HG03342 (cell line): ENCODE measurements around the gene STK36.

Source experiments
- ATAC-seq: cut with Tn5 transposase; IDR thresholded peaks from one replicate; pipeline ENCODE4 v1.9.1; 2021; ENCODE audit warnings: mild to moderate bottlenecking, moderate library complexity; ENCODE audit not compliant: unreplicated experiment

The STK36 gene

DNA sequence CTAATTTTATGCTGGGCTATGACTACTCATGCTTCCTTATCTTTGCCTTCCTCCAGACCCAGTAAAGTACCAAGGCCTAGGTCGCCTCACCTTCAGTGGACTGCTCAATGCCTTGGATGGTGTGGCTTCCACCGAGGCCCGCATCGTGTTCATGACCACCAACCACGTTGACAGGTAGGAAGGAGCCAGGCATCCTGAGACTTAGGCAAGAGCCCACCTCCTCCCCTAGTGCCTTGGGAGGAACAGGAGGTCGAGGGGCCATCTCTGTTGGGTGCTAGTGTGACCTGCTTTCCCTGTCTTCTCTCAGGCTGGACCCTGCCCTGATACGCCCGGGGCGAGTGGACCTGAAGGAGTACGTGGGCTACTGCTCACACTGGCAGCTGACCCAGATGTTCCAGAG lies 9.1 kb upstream of the STK36 start:
- no peak for ATAC-seq

DNA sequence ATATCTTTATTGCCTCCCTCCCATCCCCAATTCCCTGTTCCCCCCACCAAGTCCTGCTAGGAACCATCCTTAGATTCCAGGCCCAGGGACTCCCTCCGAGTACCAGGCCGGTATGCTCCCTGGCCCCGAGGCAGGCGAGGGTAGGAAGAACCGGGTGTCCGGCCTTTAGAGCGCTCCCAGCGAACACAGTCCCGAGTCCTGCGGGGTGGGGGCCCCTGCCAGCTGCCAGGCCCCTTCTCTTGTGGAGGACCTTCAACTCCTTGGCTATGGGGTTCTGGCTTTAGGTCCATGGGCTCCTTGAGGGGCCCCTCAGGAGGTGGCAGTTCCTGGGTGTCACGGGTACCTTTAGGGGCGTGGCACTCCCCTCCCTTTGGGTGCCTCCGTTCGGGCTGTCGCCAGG lies 8.0 kb upstream of the STK36 start:
- no peak for ATAC-seq

DNA sequence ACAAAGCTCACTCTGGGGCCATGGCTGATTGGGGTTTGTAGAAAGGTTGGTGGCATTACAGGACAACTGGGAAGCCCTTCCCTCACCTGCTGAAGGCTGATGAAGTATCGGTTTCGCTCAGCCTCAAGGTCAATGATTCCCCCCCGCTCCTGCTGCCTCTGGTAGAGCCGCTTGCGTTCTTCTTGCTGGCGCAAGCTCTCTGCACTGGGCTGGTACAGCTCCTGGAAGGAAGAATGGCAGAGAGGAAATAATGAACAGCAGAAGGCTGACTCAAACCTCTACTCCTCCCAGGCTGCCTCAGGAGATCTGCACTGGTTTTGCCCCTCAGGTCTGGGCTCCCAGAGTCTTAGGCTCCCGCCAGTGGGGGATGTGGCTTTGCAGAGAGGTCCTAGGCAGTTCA lies 7.2 kb upstream of the STK36 start:
- ATAC-seq, result no peak

DNA sequence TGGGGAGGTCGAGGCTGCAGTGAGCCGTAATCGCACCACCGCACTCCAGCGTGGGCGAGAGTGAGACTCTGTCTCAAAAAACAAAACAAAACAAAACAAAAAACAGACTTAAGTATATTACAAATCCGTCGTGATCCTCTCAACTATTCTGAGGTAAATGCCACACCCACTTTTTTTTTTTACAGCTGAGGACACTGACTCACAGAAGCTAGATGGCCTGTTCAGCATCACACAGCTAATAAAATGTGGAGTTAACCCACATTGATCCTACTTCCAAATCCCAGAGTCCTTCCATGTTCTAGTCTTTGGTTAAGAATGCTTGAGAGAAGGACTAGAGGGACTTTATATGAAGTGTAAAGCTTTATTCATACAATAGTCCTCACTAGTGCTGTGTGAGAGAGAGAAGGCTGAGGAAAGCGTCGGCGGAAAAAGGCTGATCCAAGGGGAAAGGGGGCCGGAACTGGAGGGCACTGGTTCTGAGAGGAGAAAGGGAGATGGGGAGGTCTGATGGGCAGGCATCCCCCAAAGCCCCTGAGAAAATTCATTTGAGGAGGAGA lies 711 bp upstream of the STK36 start:
- no peak for ATAC-seq

DNA sequence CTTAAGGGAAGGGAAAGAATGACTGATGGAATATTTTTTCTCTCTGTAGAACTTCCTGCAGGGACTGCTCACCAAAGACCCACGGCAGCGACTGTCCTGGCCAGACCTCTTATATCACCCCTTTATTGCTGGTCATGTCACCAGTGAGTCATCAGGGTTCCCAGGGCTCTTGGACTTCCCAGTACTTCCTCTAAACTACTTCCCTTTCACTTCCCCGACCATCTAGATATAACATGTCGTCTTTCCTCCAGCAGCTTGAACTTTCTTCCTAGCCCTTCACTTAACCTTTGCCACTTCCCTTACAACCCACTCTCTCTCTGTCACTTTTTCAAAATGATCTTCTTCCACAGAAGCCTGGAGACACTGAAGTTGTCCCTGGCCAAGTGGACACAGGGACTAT lies 7.2 kb downstream of the STK36 start:
- ATAC-seq, result no peak

DNA sequence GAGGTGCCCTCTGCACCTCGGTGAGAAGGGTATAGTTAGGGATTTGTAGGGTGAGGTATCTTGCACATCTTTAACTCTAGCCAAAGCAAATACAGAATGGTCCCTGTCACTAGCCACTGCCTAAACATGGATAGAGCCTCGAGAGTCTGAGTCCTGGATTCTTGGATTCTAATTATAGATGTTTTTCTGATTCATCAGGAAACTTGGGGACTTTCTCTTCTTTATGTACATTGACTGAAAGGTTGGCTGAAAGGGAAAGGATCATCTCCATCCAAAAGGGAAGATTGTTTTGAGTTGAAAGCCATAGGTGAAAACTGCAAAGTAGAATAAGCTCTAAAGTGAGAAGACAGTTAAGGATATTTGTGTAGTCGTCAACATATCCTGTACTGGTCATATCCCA lies 8.2 kb downstream of the STK36 start:
- ATAC-seq, result no peak

DNA sequence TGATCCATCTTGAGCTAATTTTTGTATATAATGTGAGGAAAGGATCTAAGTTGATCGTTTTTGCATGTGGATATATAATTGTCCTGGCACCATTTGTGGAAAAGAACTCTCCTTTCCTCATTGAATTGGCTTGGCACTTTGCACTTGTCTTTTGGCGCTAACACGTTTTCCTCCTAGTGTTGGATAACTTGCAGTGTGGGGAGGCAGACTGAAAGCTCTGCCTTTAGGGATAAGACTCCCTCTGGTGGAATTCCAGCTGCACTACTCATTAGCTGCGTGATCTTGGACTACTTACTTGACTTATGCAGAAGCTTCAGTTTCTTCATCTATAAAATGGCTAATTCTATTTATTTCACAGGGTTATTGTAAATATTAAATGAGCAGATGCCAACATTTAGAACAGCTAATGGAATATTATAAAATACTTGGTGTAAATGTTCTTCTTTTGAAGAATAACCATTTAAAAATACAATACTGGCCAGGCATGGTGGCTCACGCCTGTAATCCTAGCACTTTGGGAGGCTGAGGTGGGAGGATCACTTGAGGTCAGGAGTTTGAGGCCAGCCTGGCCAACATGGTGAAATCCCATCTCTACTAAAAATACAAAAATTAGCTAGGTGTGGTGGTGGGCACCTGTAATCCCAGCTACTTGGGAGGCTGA lies 15.6 kb downstream of the STK36 start:
- ATAC-seq, result peak; percentile 58

DNA sequence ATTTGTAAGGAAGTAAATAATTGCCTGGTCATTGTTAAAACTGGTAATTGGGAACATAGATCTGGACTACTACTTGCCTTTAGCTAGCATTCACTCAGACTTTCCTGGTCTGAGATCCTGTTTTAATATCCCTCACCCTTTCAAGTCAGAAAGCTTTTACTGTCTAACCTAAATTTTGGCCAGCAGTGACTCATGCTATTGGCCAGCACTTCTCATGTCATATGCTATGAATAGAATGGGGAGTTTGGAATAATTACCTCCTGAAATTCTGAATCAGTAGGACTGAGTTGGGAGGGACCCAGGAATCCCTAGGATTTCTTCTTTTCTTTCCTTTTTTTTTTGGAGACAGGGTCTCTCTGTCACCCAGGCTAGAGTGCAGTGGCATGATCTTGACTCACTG lies 19.3 kb downstream of the STK36 start:
- no peak for ATAC-seq

DNA sequence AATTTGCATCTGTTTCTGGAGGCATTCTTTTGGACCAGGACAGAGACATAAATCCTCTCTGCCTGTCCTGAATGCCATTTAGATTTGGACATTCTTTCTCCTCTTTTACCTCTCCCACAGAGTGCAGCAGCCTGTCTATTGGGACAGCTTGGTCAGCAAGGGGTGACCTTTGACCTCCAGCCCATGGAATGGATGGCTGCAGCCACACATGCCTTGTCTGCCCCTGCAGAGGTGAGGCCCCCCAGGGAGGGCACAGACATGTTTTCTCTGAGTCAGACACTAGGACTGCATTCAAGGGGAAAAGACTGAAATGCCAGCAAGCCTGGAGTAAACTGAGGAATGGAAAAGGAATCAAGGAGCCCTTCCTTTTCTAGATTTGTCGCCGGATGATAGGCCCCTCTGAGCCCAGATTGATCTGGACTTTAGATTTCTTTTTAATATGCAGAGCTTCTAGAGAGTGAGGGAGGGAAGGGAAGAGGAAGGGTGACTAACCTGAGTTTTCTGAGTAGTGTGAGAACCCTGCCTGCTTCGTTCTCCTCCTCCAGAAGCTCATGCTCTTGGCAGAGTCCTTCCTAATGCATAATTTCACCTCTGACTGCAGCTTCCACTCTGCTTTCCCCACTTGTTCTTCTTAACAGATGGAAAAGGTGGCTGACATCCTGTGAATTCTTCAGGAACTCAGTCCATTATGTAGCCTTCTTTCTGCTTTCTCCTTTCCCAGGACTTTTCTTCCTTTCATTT lies 22.7 kb downstream of the STK36 start:
- no peak for ATAC-seq

DNA sequence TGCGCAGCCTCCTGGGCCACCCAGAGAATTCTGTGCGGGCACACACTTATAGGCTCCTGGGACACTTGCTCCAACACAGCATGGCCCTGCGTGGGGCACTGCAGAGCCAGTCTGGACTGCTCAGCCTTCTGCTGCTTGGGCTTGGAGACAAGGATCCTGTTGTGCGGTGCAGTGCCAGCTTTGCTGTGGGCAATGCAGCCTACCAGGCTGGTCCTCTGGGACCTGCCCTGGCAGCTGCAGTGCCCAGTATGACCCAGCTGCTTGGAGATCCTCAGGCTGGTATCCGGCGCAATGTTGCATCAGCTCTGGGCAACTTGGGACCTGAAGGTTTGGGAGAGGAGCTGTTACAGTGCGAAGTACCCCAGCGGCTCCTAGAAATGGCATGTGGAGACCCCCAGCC lies 27.0 kb downstream of the STK36 start:
- no peak for ATAC-seq

DNA sequence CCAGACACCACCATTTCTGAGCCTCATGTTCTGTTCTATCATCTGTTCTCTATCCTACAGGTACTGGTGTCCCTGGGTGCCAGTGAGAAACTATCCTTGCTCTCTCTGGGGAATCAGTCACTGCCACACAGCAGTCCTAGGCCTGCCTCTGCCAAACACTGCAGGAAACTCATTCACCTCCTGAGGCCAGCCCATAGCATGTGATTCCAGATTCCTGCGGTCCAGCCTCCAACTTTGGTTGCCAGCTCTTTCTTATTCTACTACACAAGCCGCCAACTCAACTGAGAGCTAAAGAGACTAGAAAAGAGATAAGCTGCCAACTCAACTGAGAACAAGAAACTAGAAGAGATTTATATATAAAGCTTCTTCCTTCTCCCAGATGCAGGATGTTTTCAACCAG lies 29.9 kb downstream of the STK36 start:
- no peak for ATAC-seq

DNA sequence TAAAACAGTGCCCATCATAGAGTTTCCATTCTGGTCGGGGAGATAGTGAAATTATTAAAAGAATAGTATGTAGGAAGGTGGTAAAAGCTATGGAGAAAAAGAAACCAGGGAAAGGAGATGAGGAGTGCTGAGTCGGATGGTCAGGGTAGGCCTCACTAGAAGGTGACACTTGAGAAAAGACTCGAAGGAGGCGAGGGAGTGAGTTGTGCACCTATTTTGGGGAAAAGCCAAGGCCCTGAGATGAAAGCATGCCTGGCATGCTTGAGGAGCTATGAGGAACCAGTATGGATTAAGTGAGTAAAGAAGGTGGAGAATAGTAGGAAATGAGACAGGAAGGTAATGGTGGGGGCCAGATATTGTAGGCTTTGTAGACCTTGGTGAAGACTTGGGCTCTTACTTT lies 31.5 kb downstream of the STK36 start:
- no peak for ATAC-seq

DNA sequence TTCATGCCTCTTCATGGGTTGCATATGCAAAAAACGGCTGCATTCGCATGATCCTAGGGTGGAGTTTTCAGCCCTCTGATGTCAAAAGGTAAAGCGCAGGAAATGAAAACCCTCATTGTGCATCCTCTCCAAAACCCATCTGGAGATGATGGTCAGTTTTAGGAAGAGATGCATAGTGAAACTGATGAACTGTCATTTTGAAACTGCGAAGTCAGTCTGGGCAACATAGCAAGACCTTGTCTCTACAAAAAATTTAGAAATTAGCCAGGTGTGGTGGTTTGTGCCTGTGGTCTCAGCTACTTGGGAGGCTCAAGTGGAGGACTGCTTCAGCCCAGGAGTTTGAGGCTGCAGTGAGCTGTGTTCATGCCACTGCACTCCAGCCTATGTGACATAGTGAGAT lies 36.2 kb downstream of the STK36 start:
- ATAC-seq, result peak; percentile 45

DNA sequence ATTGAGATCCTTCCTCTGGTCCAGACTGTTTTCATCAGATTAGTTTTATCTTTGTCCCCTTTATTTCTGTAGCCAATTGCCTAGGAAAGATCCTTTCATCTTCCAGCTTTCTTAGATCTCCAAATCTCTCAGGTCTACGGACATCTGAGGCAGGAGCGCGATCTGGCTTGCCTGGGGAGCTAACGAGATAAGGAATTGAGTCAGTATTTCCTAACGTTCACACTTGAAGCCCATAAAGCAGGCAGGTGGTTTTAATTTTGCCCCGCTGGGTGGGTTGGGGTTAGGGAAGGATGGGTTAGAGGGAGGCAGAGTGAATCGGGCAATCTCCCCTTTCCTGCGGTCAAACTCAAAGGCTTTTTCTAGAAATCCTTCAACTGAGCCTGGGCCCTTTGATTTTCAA lies 38.0 kb downstream of the STK36 start:
- ATAC-seq, result no peak

DNA sequence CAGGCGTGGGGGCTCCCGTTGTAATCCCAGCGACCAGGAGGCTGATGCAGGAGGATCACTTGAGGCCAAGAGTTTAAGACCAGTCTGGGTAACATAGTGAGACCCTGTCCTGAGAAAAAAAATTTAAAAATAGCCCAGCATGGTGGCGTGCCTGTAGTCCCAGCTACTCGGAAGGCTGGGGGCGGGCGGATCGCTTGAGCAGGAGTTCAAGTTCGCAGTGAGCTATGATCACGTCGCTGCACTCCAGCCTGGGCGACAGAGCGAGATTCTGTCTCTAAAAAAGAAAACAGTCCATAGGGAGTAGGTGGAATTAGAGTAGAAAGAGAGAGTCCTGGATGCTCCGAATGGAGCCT lies 38.4 kb downstream of the STK36 start:
- ATAC-seq, result no peak

DNA sequence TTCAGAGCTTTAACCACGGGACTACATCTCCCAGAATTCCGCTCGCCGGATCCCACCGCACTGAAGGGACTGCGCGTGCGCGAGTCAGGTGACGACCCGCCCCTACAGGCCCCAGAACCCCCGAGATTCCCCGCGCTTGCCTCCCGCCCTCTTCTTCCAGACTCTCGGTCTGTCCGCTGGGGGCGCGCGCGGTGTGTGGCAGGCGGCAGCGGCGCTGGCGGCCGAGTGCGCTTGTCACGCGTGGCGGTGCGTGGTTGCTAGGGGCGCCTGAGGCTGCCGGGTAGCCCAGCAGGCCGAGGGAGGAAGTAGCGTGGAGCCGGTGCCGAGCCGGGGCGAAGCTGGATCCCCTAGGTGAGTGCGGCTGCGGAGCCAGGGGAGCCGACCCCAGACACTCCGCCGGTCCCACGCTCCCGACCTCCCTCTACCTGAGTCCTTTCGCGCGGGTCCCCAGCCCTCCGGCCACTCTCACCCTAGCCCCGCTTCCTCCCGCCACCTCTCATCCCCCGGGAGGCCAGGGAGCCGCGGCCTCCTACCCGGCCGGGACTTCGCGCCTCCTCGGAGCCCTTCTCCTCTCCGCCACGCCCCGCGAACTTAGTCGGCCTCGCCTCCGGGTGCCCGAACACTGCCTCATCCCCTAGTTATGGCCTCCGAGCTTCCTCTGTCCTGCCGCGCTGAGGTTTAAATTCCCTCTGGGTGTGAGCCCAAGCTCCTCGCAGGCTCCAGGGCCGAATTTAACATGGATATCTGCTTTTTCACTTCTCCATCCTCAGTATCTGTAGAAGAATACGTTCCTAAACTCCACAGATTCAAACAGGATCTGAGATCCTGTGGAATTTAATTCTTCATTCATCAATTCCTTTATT lies 39.0 kb downstream of the STK36 start, which contains the start of gene TTLL4:
Gene TTLL4, plus strand, starts transcription at position 149 of the 863 bp plus-strand sequence. CDS start 26,842 bp downstream, outside the sequence.
- ATAC-seq, result peak; percentile 84

DNA sequence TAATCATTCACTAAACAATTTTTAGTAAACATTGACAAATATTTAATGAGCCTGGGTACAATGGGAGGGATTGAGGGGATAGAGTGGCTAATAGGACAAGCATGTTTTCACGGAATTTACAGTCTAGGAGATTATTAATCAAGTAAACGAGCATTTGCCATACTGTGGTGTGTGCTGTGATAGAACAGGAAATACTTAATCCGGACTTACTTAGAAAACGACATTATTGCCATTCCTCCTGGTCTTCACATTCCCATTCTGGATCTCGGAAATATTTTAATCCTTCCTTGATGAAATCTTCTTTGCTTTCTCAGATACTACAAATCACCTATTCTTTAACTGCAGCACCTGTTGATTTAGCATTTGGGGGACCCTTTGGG lies 39.7 kb downstream of the STK36 start:
- ATAC-seq, result no peak

DNA sequence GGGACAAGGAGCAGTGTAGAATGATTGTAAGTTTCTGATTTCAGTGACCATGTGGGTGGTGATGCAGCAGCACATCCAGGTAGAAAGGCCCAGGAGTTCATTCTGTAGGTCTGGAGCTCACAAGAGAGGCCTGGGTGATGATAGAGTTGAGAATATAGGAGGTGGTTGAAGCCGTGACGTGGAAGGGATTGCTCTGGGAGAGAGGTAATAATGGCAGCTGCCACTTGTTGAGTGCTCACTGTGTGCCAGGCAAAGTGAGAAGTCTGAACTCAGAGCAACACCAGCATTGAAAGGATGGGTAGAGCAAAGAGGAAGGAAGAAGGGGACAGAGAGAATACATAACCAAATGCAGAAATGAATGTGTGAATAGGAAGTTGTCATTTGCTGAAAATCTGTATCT lies 42.0 kb downstream of the STK36 start:
- ATAC-seq, result no peak

DNA sequence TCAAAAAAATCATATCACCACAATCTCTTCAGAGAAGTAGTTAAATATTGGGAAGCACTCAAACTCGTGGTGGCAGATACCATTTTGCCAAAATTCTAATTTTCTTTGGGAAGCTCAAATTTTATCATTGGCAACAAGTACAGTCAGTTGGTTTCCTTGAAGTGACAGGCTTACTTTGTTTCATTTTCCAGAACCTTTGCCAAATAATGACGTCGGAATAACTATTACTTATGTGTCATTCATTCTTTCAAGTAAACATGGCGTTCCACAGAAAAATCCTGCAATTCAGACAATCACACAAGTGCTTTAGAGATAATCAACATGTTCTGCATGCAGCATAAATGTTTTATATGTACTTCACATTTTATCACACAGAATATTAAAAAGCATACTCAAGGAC lies 44.2 kb downstream of the STK36 start:
- ATAC-seq, result no peak

DNA sequence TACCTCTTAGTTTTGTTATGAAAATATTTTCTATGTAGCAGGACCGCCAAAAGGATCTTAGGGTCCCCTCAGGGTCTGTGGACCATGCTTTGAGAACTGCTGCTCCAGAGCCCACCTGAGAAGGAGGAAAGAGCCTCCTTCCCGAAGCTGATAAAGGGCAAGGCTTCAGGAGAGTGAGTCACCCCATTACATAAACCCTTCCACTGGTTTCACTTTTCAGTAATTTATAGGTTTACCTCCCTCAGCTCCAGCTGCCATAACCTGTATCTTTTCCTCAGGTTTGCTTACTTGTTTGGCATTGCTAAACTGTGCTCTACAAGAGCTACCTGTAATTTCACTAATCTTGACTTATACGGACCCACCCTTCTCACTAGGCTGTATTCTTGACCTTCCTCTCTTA lies 45.4 kb downstream of the STK36 start:
- ATAC-seq, result no peak

DNA sequence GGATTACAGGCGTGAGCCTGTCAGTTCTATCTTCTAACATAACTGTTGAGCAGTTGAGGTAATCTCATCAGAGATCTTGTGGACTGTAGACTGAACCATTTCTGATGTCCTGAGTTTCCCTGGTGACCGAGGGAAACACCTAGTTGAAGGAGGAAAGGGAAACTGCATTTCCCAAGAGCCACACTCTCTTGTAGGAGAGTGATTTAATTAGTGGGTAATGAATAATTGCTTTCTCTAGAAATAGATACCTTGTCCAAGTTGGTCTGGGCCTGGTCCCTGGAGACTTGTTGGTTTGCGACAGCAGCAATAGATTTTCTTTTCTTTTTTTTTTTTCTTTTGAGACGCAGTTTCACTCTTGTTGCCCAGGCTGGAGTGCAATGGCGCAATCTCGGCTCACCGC lies 46.2 kb downstream of the STK36 start:
- no peak for ATAC-seq

DNA sequence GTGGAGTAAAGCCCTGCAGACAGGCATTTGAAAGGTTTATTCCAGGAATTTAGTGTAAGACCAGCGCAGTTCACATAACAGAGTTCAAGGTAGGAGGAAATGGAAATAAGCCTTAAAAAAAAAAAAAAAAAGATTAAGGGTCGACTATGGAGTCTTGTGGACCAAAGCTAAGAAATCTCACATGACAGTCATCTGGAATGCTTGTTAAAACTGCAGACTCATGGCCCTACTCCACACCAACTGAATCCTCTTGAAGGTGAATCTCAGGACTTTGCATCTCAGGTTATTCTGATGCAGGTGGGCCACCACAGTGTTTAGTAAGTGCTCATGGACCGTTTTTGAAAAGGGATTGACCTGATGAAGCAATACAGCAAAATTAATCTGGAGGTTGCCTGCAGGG lies 47.6 kb downstream of the STK36 start:
- no peak for ATAC-seq
